BLaER1 treated with 17β-estradiol and CSF1 and Interleukin-3, amounts not matched to agents 10 nM and 100 nM (cell line): ENCODE data around the gene RFX3.
A peak's percentile ranks its signal among the peaks of the same experiment; 100 is the strongest.
"Not testable (repeated sequence)": the region's sequence is repeated elsewhere in the genome, so short reads cannot be mapped to it uniquely, and the experiment has no call there.

ENCODE experiments used
- H3K27ac ChIP-seq, 11 experiments: shearing (Covaris generic); formaldehyde crosslinking; 2 replicates each; pipeline ENCODE4 v1.8.1; 2022
- H3K27me3 ChIP-seq, 11 experiments: shearing (Covaris generic); formaldehyde crosslinking; 2 replicates each; pipeline ENCODE4 v1.8.1; 2022
- H3K36me3 ChIP-seq, 11 experiments: shearing (Covaris generic); formaldehyde crosslinking; 2 replicates each; pipeline ENCODE4 v1.8.1; 2022
- H3K4me1 ChIP-seq, 10 experiments: shearing (Covaris generic); formaldehyde crosslinking; 2 replicates each; pipeline ENCODE4 v1.8.1; 2022
- H3K4me2 ChIP-seq, 11 experiments: shearing (Covaris generic); formaldehyde crosslinking; 2 replicates each; pipeline ENCODE4 v1.8.1; 2022
- H3K4me3 ChIP-seq, 10 experiments: shearing (Covaris generic); formaldehyde crosslinking; 2 replicates each; pipeline ENCODE4 v1.8.1; 2022
- H3K9ac ChIP-seq, 11 experiments: shearing (Covaris generic); formaldehyde crosslinking; 2 replicates each; pipeline ENCODE4 v1.8.1; 2022
- H3K9me3 ChIP-seq, 11 experiments: shearing (Covaris generic); formaldehyde crosslinking; replicated peaks in 1 of 11; 2 replicates each; pipeline ENCODE4 v1.8.1; 2022
- H4K20me1 ChIP-seq, 11 experiments: shearing (Covaris generic); formaldehyde crosslinking; 2 replicates each; pipeline ENCODE4 v1.8.1; 2022
- Cebpa-rat ChIP-seq, 11 experiments: shearing (Covaris generic); IDR thresholded peaks; 2 replicates each; pipeline ENCODE4 v1.8.1; 2022

The RFX3 gene

GRCh38 chr9:3329361-3329760, 196.4 kb downstream of the RFX3 start:
- H3K27me3 ChIP-seq: no peaks in the 10 kb centered on the region
- peaks cover 0 to 26% (median 10%) of the 10 kb centered on the region in 11 experiments; a peak in 17 of 22 replicates for H3K36me3 ChIP-seq
- no peaks in the 10 kb centered on the region for H3K4me1 ChIP-seq
- no peak overlapping the region for H3K4me3 ChIP-seq
- no peak overlapping the region for H3K9ac ChIP-seq
- no peak overlapping the region for H3K4me2 ChIP-seq
- H3K27ac ChIP-seq: no peak overlapping the region
- no peaks in the 10 kb centered on the region for H4K20me1 ChIP-seq
- no peaks in the 10 kb centered on the region for H3K9me3 ChIP-seq
- TF ChIP-seq Cebpa-rat (IDR thresholded peaks at IDR 0.05): no peak

- Histone ChIP-seq H3K36me3 (peaks cover 0 to 8% (median 0%) of the 10 kb centered on the region in 11 experiments; a peak in 2 of 22 replicates), H3K9ac (no peak overlapping the region), H3K27ac (no peak overlapping the region), H3K4me2 (no peak overlapping the region), H3K4me1 (no peaks in the 10 kb centered on the region), H3K4me3 (no peak overlapping the region), H3K9me3 (0 out of 22 replicates have a peak, but pooled peaks cover 0 to under 1% (median 0%) of the 10 kb centered on the region in 11 experiments), H4K20me1 (no peaks in the 10 kb centered on the region), H3K27me3 (no peaks in the 10 kb centered on the region)
- TF ChIP-seq Cebpa-rat (IDR thresholded peaks at IDR 0.05): no peak
Observed at GRCh38 chr9:3323714-3324113, 202.1 kb downstream of the RFX3 start.

DNA sequence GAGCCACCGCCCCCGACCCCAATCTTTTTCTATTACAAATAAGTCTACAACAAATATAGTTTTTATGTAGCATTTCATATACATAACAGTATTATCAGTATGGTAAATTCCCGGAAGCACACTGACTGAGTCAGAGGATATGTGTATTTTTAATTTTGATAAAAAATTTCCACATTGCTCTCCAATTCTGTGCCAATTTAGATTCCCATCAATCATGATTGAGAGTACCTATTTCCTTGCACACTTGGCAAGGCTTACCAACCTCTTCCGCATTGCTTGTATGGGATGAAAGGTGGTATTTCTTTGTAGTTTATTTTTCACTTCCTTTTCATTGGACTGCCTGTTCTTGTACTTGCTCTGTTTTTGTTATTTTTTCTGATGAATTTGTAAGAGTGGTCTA, 204.6 kb downstream of the RFX3 start:
- Histone ChIP-seq H3K9me3 (peaks cover 0 to 10% (median 6%) of the 10 kb centered on the region in 11 experiments; a peak in 8 of 22 replicates), H3K36me3 (no peaks in the 10 kb centered on the region), H3K27me3 (no peaks in the 10 kb centered on the region), H3K9ac (no peak overlapping the region), H3K4me2 (no peak overlapping the region), H3K27ac (no peak overlapping the region), H3K4me1 (no peaks in the 10 kb centered on the region), H4K20me1 (no peaks in the 10 kb centered on the region), H3K4me3 (no peak overlapping the region)
- no peak for TF ChIP-seq Cebpa-rat (IDR thresholded peaks at IDR 0.05)

- H3K4me1 ChIP-seq, H3K4me3 ChIP-seq, H3K9ac ChIP-seq, H3K27me3 ChIP-seq, H3K4me2 ChIP-seq, H3K27ac ChIP-seq, H3K9me3 ChIP-seq, H4K20me1 ChIP-seq: not testable (repeated sequence)
- H3K36me3 ChIP-seq: peaks cover 0 to 12% (median 0%) of the 10 kb centered on the region in 11 experiments; a peak in 5 of 22 replicates
Observed at GRCh38 chr9:3312595-3312994, 213.2 kb downstream of the RFX3 start.

- Histone ChIP-seq H3K9me3 (peaks cover 0 to 11% (median 0%) of the 10 kb centered on the region in 11 experiments; a peak in 2 of 22 replicates), H3K27ac (no peak overlapping the region), H3K4me1 (no peaks in the 10 kb centered on the region), H3K9ac (no peak overlapping the region), H3K4me3 (no peak overlapping the region), H3K4me2 (no peak overlapping the region), H3K36me3 (peaks cover 0 to 12% (median 4%) of the 10 kb centered on the region in 11 experiments; a peak in 9 of 22 replicates), H3K27me3 (no peaks in the 10 kb centered on the region), H4K20me1 (no peaks in the 10 kb centered on the region)
- no peak for TF ChIP-seq Cebpa-rat (IDR thresholded peaks at IDR 0.05)
Observed at GRCh38 chr9:3308609-3309008, 217.2 kb downstream of the RFX3 start.

- H3K4me1 ChIP-seq: peaks cover 0 to 15% (median 4%) of the 10 kb centered on the region in 10 experiments; a peak in 12 of 20 replicates
- not testable (repeated sequence) for H3K36me3 ChIP-seq, H3K4me3 ChIP-seq, H3K27ac ChIP-seq, H3K9ac ChIP-seq, H3K4me2 ChIP-seq, H3K27me3 ChIP-seq, H4K20me1 ChIP-seq
- H3K9me3 ChIP-seq: peaks cover 0 to 11% (median 0%) of the 10 kb centered on the region in 11 experiments; a peak in 2 of 22 replicates
Observed at GRCh38 chr9:3304388-3304787, 221.4 kb downstream of the RFX3 start.

- Histone ChIP-seq H3K27me3 (no peaks in the 10 kb centered on the region), H3K9ac (no peak overlapping the region), H3K36me3 (peaks cover 0 to 5% (median 0%) of the 10 kb centered on the region in 11 experiments; a peak in 1 of 22 replicates), H4K20me1 (no peaks in the 10 kb centered on the region), H3K4me3 (no peak overlapping the region), H3K9me3 (peaks cover 0 to 7% (median 0%) of the 10 kb centered on the region in 11 experiments; a peak in 2 of 22 replicates), H3K4me1 (peaks cover 0 to 17% (median 4%) of the 10 kb centered on the region in 10 experiments; a peak in 12 of 20 replicates), H3K27ac (peak overlapping the region in 4 of 11 experiments; percentile 42 to 72 (median 55); a peak in 7 of 22 replicates), H3K4me2 (peak overlapping the region in 5 of 11 experiments; percentile 15 to 44 (median 26); a peak in 4 of 22 replicates)
- TF ChIP-seq Cebpa-rat (IDR thresholded peaks at IDR 0.05): 0 out of 22 replicates have a peak, but pooled peaks of 1 of the 11 experiments have one; percentile 19
Observed at GRCh38 chr9:3299872-3300271, 225.9 kb downstream of the RFX3 start.

- no peak overlapping the region for H3K9ac ChIP-seq
- peaks cover 0 to 17% (median 4%) of the 10 kb centered on the region in 10 experiments; a peak in 12 of 20 replicates for H3K4me1 ChIP-seq
- H3K36me3 ChIP-seq: peaks cover 0 to 16% (median 9%) of the 10 kb centered on the region in 11 experiments; a peak in 13 of 22 replicates
- H3K4me3 ChIP-seq: no peak overlapping the region
- H3K9me3 ChIP-seq: no peaks in the 10 kb centered on the region
- H3K4me2 ChIP-seq: no peak overlapping the region
- TF ChIP-seq Cebpa-rat (IDR thresholded peaks at IDR 0.05): no peak
- no peaks in the 10 kb centered on the region for H4K20me1 ChIP-seq
- H3K27me3 ChIP-seq: no peaks in the 10 kb centered on the region
- no peak overlapping the region for H3K27ac ChIP-seq
Observed at GRCh38 chr9:3296536-3296935, 229.3 kb downstream of the RFX3 start.

DNA sequence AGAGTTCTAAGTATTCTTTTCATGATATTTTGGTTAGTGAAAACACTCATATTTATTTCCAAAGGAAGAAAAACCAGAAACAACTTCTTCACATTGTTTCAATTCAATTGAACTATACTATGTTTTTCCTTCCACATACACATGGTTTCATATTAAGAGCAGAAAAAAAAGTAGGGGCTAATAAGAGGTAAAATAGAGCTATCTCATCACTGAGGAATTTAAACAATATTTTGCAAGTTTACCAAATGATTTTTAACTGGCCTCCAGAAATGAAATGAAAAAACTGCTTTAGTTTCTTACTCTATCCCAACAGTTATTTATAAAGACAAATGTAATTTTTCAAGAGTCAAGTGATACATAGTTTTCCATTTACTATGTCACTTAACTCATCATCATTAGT, 233.5 kb downstream of the RFX3 start:
- H3K36me3 ChIP-seq: peaks cover 6 to 39% (median 28%) of the 10 kb centered on the region in 11 experiments; a peak in 20 of 22 replicates
- peaks cover 0 to 4% (median 0%) of the 10 kb centered on the region in 10 experiments; a peak in 1 of 20 replicates for H3K4me1 ChIP-seq

More for the DNA sequence above, 233.5 kb downstream of the RFX3 start:
- Histone ChIP-seq H3K9me3 (peaks cover 0 to 10% (median 0%) of the 10 kb centered on the region in 11 experiments; a peak in 7 of 22 replicates), H3K27ac (no peak overlapping the region), H3K4me2 (no peak overlapping the region), H3K27me3 (no peaks in the 10 kb centered on the region), H3K4me3 (no peak overlapping the region), H3K9ac (no peak overlapping the region), H4K20me1 (no peaks in the 10 kb centered on the region)
- no peak for TF ChIP-seq Cebpa-rat (IDR thresholded peaks at IDR 0.05)
